ENCODE measurements around the gene RNASEH2A. TPM values are rescaled to one million over a fixed set of nuclear protein-coding genes. Genes with fewer than 3 reads are reported as not detected.
A peak's percentile ranks its signal among the peaks of the same experiment; 100 is the strongest.
"Not testable (repeated sequence)": the region's sequence is repeated elsewhere in the genome, so short reads cannot be mapped to it uniquely, and the experiment has no call there.

Gene RNASEH2A
- total RNA-seq, 1 donor from 2014 or later, result 10.8 TPM

DNA sequence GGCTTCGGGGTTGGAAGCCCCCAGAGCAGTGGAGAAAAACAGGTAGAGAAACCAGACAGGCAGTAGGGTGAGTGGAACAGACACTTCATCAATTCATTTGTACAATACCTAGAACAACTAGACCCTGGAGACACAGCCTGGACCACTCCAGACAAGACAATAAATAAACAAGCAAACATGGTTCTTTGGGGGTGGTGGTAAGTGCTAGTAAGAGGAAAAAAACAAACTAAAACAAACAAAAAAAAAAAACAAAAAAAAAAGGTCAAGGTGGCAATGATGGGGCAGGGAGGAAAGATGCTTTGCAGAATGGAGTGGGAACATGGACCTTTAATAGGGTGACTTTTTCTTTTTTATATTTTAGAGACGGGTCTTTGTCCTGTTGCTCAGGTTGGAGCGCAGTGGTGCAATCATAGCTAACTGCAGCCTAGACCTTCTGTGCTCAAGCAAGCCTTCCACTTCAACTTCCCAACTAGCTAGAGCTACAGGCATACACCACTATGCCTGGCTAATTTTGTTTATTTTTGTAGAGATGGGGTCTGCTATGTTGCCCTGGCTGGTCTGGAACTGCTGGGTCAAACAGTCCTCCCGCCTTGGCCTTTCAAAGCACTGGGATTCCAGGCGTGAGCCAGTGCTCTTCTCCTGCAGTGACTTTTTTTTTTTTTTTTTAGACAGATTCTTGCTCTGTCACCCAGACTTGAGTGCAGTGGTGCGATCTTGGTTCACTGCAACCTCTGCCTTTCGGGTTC lies 12.0 kb upstream of the RNASEH2A start:
- Histone ChIP-seq H3K4me1 (peaks cover 21% of the 10 kb centered on the region), H3K27ac (peak overlapping the region; percentile 97), H3K4me3 (peak overlapping the region; percentile 85 to 96), H3K9me3 (no peaks in the 10 kb centered on the region), H3K36me3 (peaks cover 0 to 7% of the 10 kb centered on the region in 2 donors), H3K27me3 (no peaks in the 10 kb centered on the region)
- intact Hi-C loops (cut with DNase I), result no loop called here
- DNase-seq (ENCODE audit: extremely low spot score in 2 of 2), result peak in 1 of 2 donors; percentile 89
- TF ChIP-seq POLR2AphosphoS5 (IDR thresholded peaks at IDR 0.05; ENCODE audit: insufficient read depth in 1 of 2, low read depth in 1 of 2) (no peak), POLR2A (IDR thresholded peaks at IDR 0.05) (no peak)
- TF ChIP-seq, protein P1, sequence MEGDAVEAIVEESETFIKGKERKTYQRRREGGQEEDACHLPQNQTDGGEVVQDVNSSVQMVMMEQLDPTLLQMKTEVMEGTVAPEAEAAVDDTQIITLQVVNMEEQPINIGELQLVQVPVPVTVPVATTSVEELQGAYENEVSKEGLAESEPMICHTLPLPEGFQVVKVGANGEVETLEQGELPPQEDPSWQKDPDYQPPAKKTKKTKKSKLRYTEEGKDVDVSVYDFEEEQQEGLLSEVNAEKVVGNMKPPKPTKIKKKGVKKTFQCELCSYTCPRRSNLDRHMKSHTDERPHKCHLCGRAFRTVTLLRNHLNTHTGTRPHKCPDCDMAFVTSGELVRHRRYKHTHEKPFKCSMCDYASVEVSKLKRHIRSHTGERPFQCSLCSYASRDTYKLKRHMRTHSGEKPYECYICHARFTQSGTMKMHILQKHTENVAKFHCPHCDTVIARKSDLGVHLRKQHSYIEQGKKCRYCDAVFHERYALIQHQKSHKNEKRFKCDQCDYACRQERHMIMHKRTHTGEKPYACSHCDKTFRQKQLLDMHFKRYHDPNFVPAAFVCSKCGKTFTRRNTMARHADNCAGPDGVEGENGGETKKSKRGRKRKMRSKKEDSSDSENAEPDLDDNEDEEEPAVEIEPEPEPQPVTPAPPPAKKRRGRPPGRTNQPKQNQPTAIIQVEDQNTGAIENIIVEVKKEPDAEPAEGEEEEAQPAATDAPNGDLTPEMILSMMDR (IDR thresholded peaks at IDR 0.05), result no peak

DNA sequence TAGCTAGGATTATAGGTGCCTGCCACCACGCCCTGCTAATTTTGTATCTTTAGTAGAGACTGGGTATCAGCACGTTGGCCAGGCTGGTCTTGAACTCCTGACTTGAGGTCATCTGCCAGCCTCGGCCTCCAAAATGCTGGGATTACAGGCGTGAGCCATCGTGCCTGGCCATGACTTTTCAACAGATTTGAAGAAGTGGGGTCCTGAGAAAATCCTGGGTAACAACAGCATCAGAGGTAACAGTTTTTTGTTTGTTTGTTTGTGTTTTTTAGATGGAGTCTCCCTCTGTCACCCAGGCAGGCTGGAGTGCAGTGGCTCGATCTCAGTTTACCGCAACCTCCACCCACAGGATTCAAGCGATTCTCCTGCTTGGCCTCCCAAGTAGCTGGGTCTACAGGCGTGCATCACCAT lies 11.4 kb upstream of the RNASEH2A start:
- peak in 1 of 2 donors; percentile 86 for DNase-seq (ENCODE audit: extremely low spot score in 2 of 2)
- peaks cover 0 to 13% of the 10 kb centered on the region in 2 donors for H3K36me3 ChIP-seq
- TF ChIP-seq POLR2A (IDR thresholded peaks at IDR 0.05) (no peak), POLR2AphosphoS5 (IDR thresholded peaks at IDR 0.05; ENCODE audit: insufficient read depth in 1 of 2, low read depth in 1 of 2) (no peak)
- TF ChIP-seq, protein P1 (IDR thresholded peaks at IDR 0.05), result no peak
- H3K27me3 ChIP-seq, result no peaks in the 10 kb centered on the region
- no peak overlapping the region for H3K4me3 ChIP-seq
- intact Hi-C loops (cut with DNase I), result no loop called here
- peaks cover 23% of the 10 kb centered on the region for H3K4me1 ChIP-seq
- peak overlapping the region; percentile 97 for H3K27ac ChIP-seq
- H3K9me3 ChIP-seq, result no peaks in the 10 kb centered on the region

DNA sequence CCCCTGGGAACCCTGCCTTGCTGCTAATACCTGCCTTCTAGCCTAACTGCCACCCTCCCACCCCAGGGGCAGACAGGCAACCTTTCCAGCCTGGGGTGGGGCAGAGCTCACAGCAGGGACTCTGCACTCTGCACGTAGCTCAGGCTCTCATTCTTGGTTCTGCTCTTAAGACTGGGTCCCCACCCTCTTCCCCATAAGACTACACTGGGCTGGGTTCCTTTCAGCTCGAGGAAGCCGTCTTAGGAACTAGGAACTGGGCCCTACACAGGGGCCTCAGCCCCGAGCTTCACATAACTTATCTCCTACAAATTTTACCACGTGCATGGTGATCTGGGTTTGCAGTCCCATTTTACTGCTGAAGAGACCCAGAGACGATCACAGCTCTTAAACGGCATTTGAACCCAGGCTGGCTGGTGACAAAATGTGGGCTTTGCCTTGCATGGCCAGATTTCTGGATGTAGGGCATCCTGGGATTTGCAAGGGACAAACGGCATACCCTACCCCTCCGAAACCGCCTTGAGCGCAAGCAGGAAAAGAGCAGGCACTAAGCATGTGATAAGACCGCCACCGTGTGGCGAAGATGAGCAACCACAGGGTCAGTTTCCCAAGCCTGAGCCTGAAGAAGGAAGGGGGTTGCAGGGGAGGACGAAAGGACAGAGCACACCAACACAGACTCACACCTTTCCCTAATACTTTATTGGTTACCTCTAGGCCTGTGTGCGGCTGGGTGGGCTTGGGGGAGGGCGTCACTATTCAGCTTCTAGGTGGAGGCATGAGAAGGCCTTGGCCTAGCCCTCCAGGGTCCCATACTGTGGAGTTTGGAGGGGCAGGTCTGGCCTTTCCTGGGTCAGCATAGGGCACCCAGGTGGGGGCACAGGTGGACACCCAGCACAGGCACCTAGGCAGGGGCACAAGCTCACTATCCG lies 10.0 kb upstream of the RNASEH2A start:
- Histone ChIP-seq H3K27me3 (no peaks in the 10 kb centered on the region), H3K4me1 (peaks cover 38% of the 10 kb centered on the region), H3K9me3 (no peaks in the 10 kb centered on the region), H3K27ac (peak overlapping the region; percentile 65), H3K36me3 (peaks cover 0 to 16% of the 10 kb centered on the region in 2 donors), H3K4me3 (no peak overlapping the region)
- TF ChIP-seq POLR2A (IDR thresholded peaks at IDR 0.05) (no peak), POLR2AphosphoS5 (IDR thresholded peaks at IDR 0.05; ENCODE audit: insufficient read depth in 1 of 2, low read depth in 1 of 2) (peak in 1 of 2 donors; percentile 73)
- TF ChIP-seq, protein P1 (IDR thresholded peaks at IDR 0.05), result peak; percentile 95 to 98 (median 96)
- intact Hi-C loops (cut with DNase I), result loop anchor here (1.0 kb wide), 1 partner anchor 18 kb away; no protein-coding TSS in a partner anchor
- DNase-seq (ENCODE audit: extremely low spot score in 2 of 2), result peak in 1 of 2 donors; percentile 90

DNA sequence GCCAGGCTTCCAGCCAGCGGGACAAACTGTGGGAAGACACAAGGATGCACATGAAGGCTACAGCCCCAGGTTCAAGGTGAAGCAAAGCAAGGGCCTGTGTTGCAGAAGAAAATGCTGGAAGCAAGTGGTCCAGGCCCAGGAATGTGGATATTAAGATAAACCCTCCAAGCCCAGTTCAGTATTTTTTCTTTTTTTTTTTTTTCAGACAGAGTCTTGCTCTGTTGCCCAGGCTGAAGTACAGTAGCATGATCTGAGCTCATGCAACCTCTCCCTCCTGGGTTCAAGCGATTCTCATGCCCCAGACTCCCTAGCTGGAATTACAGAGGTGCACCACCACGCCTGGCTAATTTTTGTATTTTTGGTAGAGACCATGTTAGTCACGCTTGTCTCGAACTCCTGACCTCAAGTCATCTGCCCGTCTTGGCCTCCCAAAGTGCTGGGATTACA lies 9.2 kb upstream of the RNASEH2A start:
- Histone ChIP-seq H3K27ac (no peak overlapping the region), H3K27me3 (no peaks in the 10 kb centered on the region), H3K4me1 (peaks cover 44% of the 10 kb centered on the region), H3K36me3 (peaks cover 0 to 16% of the 10 kb centered on the region in 2 donors), H3K4me3 (no peak overlapping the region), H3K9me3 (no peaks in the 10 kb centered on the region)
- TF ChIP-seq, protein P1 (IDR thresholded peaks at IDR 0.05), result no peak
- TF ChIP-seq POLR2AphosphoS5 (IDR thresholded peaks at IDR 0.05; ENCODE audit: insufficient read depth in 1 of 2, low read depth in 1 of 2), result no peak
- TF ChIP-seq POLR2A (IDR thresholded peaks at IDR 0.05), result no peak
- intact Hi-C loops (cut with DNase I), result no loop called here
- no peak for DNase-seq (ENCODE audit: extremely low spot score in 2 of 2)

DNA sequence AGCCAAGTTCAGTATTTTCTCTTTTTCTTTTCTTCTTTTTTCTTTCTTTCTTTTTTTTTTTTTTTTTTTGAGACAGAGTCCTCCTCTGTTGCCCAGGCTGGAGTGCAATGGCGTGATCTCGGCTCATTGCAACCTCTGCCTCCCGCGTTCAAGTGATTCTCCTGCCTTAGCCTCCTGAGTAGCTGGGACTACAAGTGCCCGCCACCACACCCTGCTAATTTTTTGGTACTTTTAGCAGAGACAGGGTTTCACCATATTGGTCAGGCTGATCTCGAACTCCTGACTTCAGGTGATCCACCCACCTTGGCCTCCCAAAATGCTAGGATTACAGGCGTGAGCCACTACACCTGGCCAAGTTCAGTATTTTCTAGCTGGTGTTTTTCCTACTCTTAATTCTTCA lies 8.8 kb upstream of the RNASEH2A start:
- H3K9me3 ChIP-seq; DNase-seq (ENCODE audit: extremely low spot score in 2 of 2); H3K4me3 ChIP-seq; H3K27me3 ChIP-seq; intact Hi-C loops (cut with DNase I); H3K27ac ChIP-seq: not testable (repeated sequence)
- Histone ChIP-seq H3K36me3 (peaks cover 0 to 16% of the 10 kb centered on the region in 2 donors), H3K4me1 (peaks cover 48% of the 10 kb centered on the region)
